NCI-H1092 treated with DMSO at 0.1 percent for 48 hours (cell line): ENCODE measurements around the gene NEK2.
"Not testable (repeated sequence)": the region's sequence is repeated elsewhere in the genome, so short reads cannot be mapped to it uniquely, and the experiment has no call there.

Source experiments
- DNase-seq: peaks from one replicate; lab custom pipeline; 2025; lab: John Stamatoyannopoulos, UW

The NEK2 gene

GRCh38 chr1:211695135-211695816 is 19.9 kb upstream of the NEK2 start:
- DNase-seq = no peak

DNA sequence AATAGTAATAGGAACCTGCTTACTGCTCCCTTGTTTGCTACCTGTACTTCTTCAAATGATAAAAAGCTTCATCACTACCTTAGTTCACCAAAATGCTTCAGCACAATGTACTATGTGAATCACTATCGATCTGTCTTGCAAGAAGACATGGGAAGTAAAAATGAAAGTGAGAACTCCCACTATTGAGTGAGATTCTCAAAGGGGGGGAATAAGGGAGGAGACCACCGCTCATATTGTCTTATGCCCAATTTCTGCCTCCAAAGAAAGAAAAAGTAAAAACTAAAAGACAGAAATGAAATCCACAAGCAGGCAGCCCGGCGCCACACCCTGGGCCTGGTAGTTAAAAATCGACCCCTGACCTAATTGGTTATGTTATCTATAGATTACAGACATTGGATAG is 18.5 kb upstream of the NEK2 start:
- not testable (repeated sequence) for DNase-seq

- no peak for DNase-seq
Measured at GRCh38 chr1:211688421-211688820, 13.0 kb upstream of the NEK2 start.

GRCh38 chr1:211687462-211688215 is 12.2 kb upstream of the NEK2 start:
- no peak for DNase-seq

DNA sequence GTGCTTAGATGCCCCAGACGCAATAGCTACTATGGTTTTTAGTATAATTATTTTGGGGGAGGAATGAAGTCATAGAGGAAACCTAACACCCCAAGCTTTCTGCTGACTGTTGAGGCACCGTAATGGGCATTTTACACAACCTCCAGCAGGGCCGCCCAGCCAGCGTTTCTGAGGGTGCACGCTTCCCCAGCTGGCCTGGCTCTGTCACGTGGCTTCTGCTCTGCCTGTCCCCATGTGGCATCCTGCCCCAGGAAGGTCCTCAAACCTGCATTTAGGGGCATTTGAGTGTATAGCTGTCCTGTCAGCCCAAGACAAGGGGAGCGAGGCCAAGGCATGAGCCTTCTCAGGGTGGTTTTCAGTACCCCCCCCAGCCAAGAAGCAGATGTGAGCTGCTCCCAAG is 10.4 kb upstream of the NEK2 start:
- DNase-seq = no peak

- DNase-seq = no peak
Measured at GRCh38 chr1:211684791-211685190, 9.4 kb upstream of the NEK2 start.

- DNase-seq = no peak
Measured at GRCh38 chr1:211684331-211684730, 8.9 kb upstream of the NEK2 start.

GRCh38 chr1:211683396-211684297 is 8.2 kb upstream of the NEK2 start:
- no peak for DNase-seq

GRCh38 chr1:211682186-211682585 is 6.8 kb upstream of the NEK2 start:
- DNase-seq = not testable (repeated sequence)

DNA sequence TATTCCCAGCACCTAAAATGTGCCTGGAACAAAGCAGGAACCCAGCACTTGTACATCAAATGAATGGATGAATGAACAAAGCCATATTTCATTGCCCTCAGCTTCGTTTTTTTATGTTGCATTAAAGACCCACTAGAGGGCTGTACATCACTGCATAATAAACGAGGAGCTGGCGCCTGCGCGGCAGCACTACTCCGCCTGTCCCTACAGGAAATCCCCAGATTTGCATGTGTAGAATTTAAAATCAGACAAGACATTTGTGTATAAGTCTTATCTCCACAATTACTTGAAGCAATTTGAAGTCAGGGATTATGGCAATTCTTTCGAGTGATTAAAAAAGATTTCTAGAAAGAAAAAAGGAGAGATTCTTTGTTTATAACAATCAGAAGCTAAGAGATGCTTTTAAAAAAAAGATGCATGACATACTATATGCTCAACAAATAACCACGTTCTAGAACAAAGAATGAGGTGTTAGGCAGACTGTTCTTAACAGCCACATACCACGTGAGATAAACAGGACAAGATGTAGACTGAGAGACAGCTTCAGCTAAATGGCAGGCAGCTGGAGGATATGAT is 5.4 kb upstream of the NEK2 start:
- peak; percentile 93 for DNase-seq

- no peak for DNase-seq
Measured at GRCh38 chr1:211677659-211678058, 2.2 kb upstream of the NEK2 start.

GRCh38 chr1:211676761-211677160 is 1.3 kb upstream of the NEK2 start:
- DNase-seq = no peak

DNA sequence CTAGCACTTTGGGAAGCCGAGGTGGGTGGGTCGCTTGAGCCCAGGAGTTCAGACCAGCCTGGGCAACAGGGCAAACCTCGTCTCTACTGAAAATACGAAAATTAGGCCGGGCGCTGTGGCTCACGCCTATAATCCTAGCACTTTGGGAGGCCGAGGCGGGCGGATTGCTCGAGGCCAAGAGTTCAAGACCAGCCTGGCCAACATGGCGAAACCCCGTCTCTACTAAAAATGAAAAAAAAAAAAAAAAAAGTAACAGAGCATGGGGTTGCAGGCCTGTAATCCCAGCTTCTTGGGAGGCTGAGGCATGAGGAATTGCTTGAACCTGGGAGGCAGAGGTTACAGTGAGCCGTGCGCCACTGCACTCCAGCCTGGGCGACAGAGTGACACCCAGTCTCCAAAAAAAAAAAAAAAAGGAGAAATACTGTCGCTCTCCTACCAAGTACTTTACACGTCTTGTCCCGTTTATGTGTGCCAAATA is 724 bp upstream of the NEK2 start:
- DNase-seq = no peak

GRCh38 chr1:211667065-211667617 is 8.3 kb downstream of the NEK2 start:
- DNase-seq = no peak

- DNase-seq = no peak
Measured at GRCh38 chr1:211660718-211661222, 14.7 kb downstream of the NEK2 start.

GRCh38 chr1:211656728-211657127 is 18.7 kb downstream of the NEK2 start:
- no peak for DNase-seq

GRCh38 chr1:211654838-211655787 is 20.3 kb downstream of the NEK2 start:
- peak; percentile 84 for DNase-seq

DNA sequence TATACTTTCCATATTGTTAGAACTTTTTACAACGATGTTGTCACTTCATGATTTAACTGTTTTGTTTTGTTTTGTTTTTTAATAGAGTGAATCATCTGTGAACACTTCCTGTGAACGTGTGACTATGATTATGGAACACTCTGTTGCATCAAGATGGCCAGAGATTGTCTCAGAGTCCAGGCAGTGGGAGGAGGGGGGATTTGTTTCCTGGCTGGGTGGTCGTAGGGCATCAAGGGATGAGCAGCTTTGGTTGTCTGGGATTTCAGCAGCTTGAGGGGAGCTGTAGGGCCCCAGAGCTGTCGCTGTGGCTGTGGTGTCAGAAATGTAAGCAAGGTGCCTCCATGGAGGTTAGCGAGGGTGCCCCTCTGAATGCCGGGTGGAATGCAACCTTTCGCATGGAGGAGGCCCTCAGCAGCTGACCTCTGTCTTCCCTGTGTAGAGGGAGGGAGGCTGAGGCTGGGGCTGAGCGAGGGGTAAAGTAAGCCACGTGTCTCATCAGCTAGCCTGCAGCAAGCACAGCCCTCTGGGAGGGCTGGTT is 21.4 kb downstream of the NEK2 start:
- DNase-seq = no peak

DNA sequence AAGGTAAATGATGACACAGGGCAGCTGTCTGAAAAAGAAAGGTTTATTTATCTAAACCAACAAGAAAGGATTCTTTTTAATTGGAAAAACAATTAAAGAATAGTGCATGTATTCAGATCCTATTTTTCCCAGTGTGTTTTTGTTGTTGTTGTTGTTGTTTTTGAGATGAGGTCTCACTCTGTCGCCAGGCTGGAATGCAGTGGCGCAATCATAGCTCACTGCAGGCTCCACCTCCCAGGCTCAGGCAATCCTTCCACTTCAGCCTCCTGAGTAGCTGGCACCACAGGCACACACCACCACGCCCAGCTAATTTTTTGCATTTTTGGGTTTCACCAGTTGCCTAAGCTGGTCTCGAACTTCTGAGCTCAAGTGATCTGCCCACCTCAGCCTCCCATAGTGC is 22.1 kb downstream of the NEK2 start:
- no peak for DNase-seq

DNA sequence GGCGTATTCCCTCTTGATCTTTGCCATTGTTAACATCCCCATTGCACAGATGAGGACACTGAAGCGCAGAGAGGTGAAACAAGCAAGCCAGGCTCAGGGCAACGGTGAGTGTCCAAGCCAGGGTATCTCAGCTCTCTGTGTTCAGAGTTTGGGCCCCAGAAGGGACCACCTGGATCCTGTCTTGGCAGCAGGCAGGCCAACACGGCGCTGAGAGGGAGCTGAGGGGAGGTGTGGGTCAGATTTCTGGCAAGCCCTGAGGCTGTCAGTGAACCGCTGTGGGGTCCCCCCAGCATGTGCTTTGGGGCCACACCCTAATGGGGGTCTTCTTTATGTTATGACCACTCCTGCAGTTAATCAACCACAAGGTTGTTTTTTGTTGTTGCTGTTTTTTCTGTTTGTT is 23.1 kb downstream of the NEK2 start:
- no peak for DNase-seq
